SK-N-SH (cell line): ENCODE results near the gene TRAM2. TPM values are rescaled to one million over a fixed set of nuclear protein-coding genes. Genes with fewer than 3 reads are reported as not detected.
A peak's percentile ranks its signal among the peaks of the same experiment; 100 is the strongest.

ENCODE experiments used
- CTCF ChIA-PET: fragments of 300-600, 350-600 bp; formaldehyde crosslinking; extraction: SDS; loops from one replicate; lab custom pipeline; 2021; lab: Yijun Ruan, JAX
- POLR2A ChIA-PET: fragments of 350-600 bp; sonication (Branson Sonifier 250); formaldehyde crosslinking; extraction: SDS; loops from one replicate; lab custom pipeline; 2020; ENCODE audit warnings: antibody characterized with exemption, inconsistent platforms; lab: Yijun Ruan, JAX
- DNase-seq: peaks from one replicate; pipeline ENCODE4 v3.0.0; 2012
- H2AFZ ChIP-seq: fragments of 200-600 bp; sonication (generic); 2 replicates; pipeline ENCODE4 v1.8.1; 2016; ENCODE audit warnings: antibody characterized with exemption, mild to moderate bottlenecking, low read depth
- H3F3A ChIP-seq: fragments of 200-600 bp; sonication (generic); replicated peaks from 2 replicates; pipeline ENCODE3; 2016; ENCODE audit warnings: antibody characterized with exemption, mild to moderate bottlenecking; ENCODE audit not compliant: insufficient read depth
- H3K27ac ChIP-seq, 2 experiments: fragments of 200-500 bp in 1 of 2; fragments of 200-600 bp in 1 of 2; sonication (Bioruptor generic) in 1 of 2; sonication (generic), shearing (Covaris generic) in 1 of 2; 2 replicates each; pipeline versions ENCODE4 v1.5.1 to v1.6.1; 2014 to 2016; ENCODE audit warnings: low read depth in 2 of 2, inconsistent platforms in 1 of 2, low read length in 1 of 2, mild to moderate bottlenecking in 1 of 2, mixed read lengths in 1 of 2
- H3K27me3 ChIP-seq: fragments of 200-600 bp; sonication (generic), shearing (Covaris generic); 2 replicates; pipeline ENCODE4 v1.6.1; 2016; ENCODE audit warnings: mixed run types; ENCODE audit not compliant: insufficient read depth
- H3K36me3 ChIP-seq, 2 experiments: fragments of 200-500 bp in 1 of 2; fragments of 200-600 bp in 1 of 2; sonication (Bioruptor generic) in 1 of 2; sonication (generic) in 1 of 2; replicated peaks in 1 of 2; 2 replicates each; pipeline versions ENCODE3 to v1.5.1; 2014 to 2016; ENCODE audit warnings: low read length in 1 of 2, mild to moderate bottlenecking in 1 of 2; ENCODE audit not compliant: insufficient read depth in 2 of 2, control insufficient read depth in 1 of 2
- H3K4me1 ChIP-seq, 2 experiments: fragments of 200-500 bp in 1 of 2; fragments of 200-600 bp in 1 of 2; sonication (Bioruptor generic) in 1 of 2; sonication (generic), shearing (Covaris generic) in 1 of 2; 2 replicates each; pipeline versions ENCODE4 v1.5.1 to v1.6.1; 2014 to 2016; ENCODE audit warnings: low read depth in 1 of 2, low read length in 1 of 2, mixed run types in 1 of 2; ENCODE audit not compliant: insufficient read depth in 2 of 2, control insufficient read depth in 1 of 2
- H3K4me2 ChIP-seq: fragments of 200-600 bp; sonication (generic), shearing (Covaris generic); 2 replicates; pipeline ENCODE4 v1.6.1; 2017; ENCODE audit warnings: mixed run types
- H3K4me3 ChIP-seq, 2 experiments: fragments of 200-500 bp in 1 of 2; fragments of 200-600 bp in 1 of 2; sonication (Bioruptor generic) in 1 of 2; sonication (generic), shearing (Covaris generic) in 1 of 2; 2 replicates each; pipeline versions ENCODE4 v1.5.1 to v1.8.1; 2014 to 2016; ENCODE audit warnings: low read depth in 2 of 2, inconsistent platforms in 1 of 2, low read length in 1 of 2, mild to moderate bottlenecking in 1 of 2, mixed read lengths in 1 of 2, moderate library complexity in 1 of 2
- H3K79me2 ChIP-seq: fragments of 200-600 bp; sonication (generic); 2 replicates; pipeline ENCODE4 v1.8.1; 2017; ENCODE audit warnings: mild to moderate bottlenecking; ENCODE audit not compliant: insufficient read depth
- H3K9ac ChIP-seq: fragments of 200-600 bp; sonication (generic); 2 replicates; pipeline ENCODE4 v1.6.1; 2017; ENCODE audit warnings: mixed run types
- H3K9me2 ChIP-seq: fragments of 200-600 bp; sonication (generic); 2 replicates; pipeline ENCODE4 v1.6.1; 2017; ENCODE audit warnings: mixed run types
- H3K9me3 ChIP-seq: fragments of 200-600 bp; sonication (generic); 2 replicates; pipeline ENCODE4 v1.6.1; 2017; ENCODE audit warnings: mixed run types, mild to moderate bottlenecking, moderate library complexity
- H4K20me1 ChIP-seq: fragments of 200-600 bp; sonication (generic); 2 replicates; pipeline ENCODE4 v1.6.1; 2017; ENCODE audit warnings: mild to moderate bottlenecking, mixed run types; ENCODE audit not compliant: insufficient read depth
- EP300 ChIP-seq, 2 experiments: IDR thresholded peaks; 2 replicates each; pipeline versions ENCODE4 v1.4.0 to v1.6.1; 2012; ENCODE audit warnings: borderline replicate concordance in 1 of 2, low read depth in 1 of 2, low read length in 1 of 2
- EZH2phosphoT487 ChIP-seq: fragments of 200-600 bp; sonication (generic); IDR thresholded peaks from 2 replicates; pipeline ENCODE4 v1.6.1; 2017; ENCODE audit warnings: low read depth, mixed run types, mild to moderate bottlenecking, antibody characterized with exemption, moderate library complexity, borderline replicate concordance
- FOSL2 ChIP-seq: IDR thresholded peaks from 2 replicates; pipeline ENCODE4 v1.4.0; 2012; ENCODE audit warnings: low read depth, mild to moderate bottlenecking, moderate library complexity, borderline replicate concordance
- JUND ChIP-seq: IDR thresholded peaks from 2 replicates; pipeline ENCODE4 v1.4.0; 2012
- MAX ChIP-seq: IDR thresholded peaks from 2 replicates; pipeline ENCODE4 v1.4.0; 2012; ENCODE audit warnings: low read depth
- MXI1 ChIP-seq: IDR thresholded peaks from 2 replicates; pipeline ENCODE4 v1.6.1; 2012; ENCODE audit warnings: mild to moderate bottlenecking, low read depth, low read length, improper control_type of control experiment
- NFIC ChIP-seq: IDR thresholded peaks from 2 replicates; pipeline ENCODE4 v1.4.0; 2012; ENCODE audit warnings: borderline replicate concordance
- PBX3 ChIP-seq: IDR thresholded peaks from 2 replicates; pipeline ENCODE4; 2012
- RCOR1 ChIP-seq: fragments of 150-350 bp; IDR thresholded peaks from 2 replicates; pipeline ENCODE4 v1.6.1; 2017; ENCODE audit warnings: antibody characterized with exemption, low read length
- REST ChIP-seq: IDR thresholded peaks from 2 replicates; pipeline ENCODE4 v1.6.1; 2012; ENCODE audit warnings: mild to moderate bottlenecking, low read depth, low read length, moderate library complexity
- TCF12 ChIP-seq: IDR thresholded peaks from 2 replicates; pipeline ENCODE4 v1.4.0; 2012
- TEAD4 ChIP-seq: IDR thresholded peaks from 2 replicates; pipeline ENCODE4 v1.4.0; 2012; ENCODE audit warnings: mild to moderate bottlenecking, borderline replicate concordance; ENCODE audit not compliant: insufficient read depth
- YY1 ChIP-seq: IDR thresholded peaks from 2 replicates; pipeline ENCODE4 v1.4.0; 2012; ENCODE audit warnings: low read depth, mild to moderate bottlenecking
- WGBS: methylation state at CpG from one replicate; pipeline ENCODE4 v1.1.6; 2017; ENCODE audit warnings: low lambda C conversion rate; 5-methylcytosine and 5-hydroxymethylcytosine counted together
- polyA plus RNA-seq, 3 experiments: library from polyadenylated mRNA; depleted of rRNA; stranded (reverse); fragments of >200 nt; gene quantifications; 2 replicates each; pipeline ENCODE4 v1.2.3, GENCODE V29; 2012

Gene TRAM2
- polyA plus RNA-seq, 1 of the 3 experiments (the other 2 are of a cell fraction) = 26.4 TPM

- POLR2A ChIA-PET = no interaction called here
- Histone ChIP-seq H3K4me1 (peaks cover 26 to 50% of the 10 kb centered on the region in 2 experiments), H3K9me3 (no peaks in the 10 kb centered on the region), H3K27ac (peak overlapping the region; percentile 83 to 92), H3K27me3 (no peaks in the 10 kb centered on the region), H3K4me3 (no peak overlapping the region), H3F3A (peaks cover 30% of the 10 kb centered on the region), H4K20me1 (no peaks in the 10 kb centered on the region), H3K36me3 (peaks cover 67 to 73% of the 10 kb centered on the region in 2 experiments), H3K9ac (peak overlapping the region; percentile 58; the same call in 1 of the 2 replicates), H3K4me2 (peak overlapping the region; percentile 48; the same call in 1 of the 2 replicates), H2AFZ (0 out of 2 replicates have a peak overlapping the region, but pooled peaks have one; percentile 7), H3K9me2 (no peaks in the 10 kb centered on the region), H3K79me2 (peaks cover 28% of the 10 kb centered on the region; the same call in 1 of the 2 replicates)
- peak; percentile 83; the same call in 1 of the 2 replicates for TF ChIP-seq FOSL2
- peak; percentile 76 for TF ChIP-seq TCF12
- peak; percentile 62 for TF ChIP-seq REST
- no peak for TF ChIP-seq RCOR1
- no peak for TF ChIP-seq TEAD4
- peak in 1 of 2 experiments; percentile 53; a peak in 1 of 4 replicates for TF ChIP-seq EP300 (IDR thresholded peaks at IDR 0.05; ENCODE audit: borderline replicate concordance in 1 of 2, low read depth in 1 of 2, low read length in 1 of 2)
- no peak for TF ChIP-seq MXI1
- peak; percentile 80 for TF ChIP-seq JUND
- peak; percentile 42; the same call in 1 of the 2 replicates for TF ChIP-seq PBX3
- TF ChIP-seq MAX = peak; percentile 78
- TF ChIP-seq NFIC = peak; percentile 44
- TF ChIP-seq YY1 = no peak
- TF ChIP-seq EZH2phosphoT487 = no peak
- WGBS = 13% methylated on average over 3 of the region's 4 CpGs
- CTCF ChIA-PET = interaction anchor here (0.7 kb wide), 1 partner anchor 38 kb away, joined by 3 read pairs; no protein-coding TSS in a partner anchor
- no peak for DNase-seq
Observed at GRCh38 chr6:52512199-52512598, 64.7 kb downstream of the TRAM2 start.
